GM21576 (cell line): ENCODE measurements around the gene NUDT9.
"Not testable (repeated sequence)": the region's sequence is repeated elsewhere in the genome, so short reads cannot be mapped to it uniquely, and the experiment has no call there.

Source experiments
- ATAC-seq: cut with Tn5 transposase; IDR thresholded peaks from one replicate; pipeline ENCODE4 v1.9.1; 2021; ENCODE audit warnings: mild to moderate bottlenecking, moderate library complexity; ENCODE audit not compliant: unreplicated experiment

The NUDT9 gene

DNA sequence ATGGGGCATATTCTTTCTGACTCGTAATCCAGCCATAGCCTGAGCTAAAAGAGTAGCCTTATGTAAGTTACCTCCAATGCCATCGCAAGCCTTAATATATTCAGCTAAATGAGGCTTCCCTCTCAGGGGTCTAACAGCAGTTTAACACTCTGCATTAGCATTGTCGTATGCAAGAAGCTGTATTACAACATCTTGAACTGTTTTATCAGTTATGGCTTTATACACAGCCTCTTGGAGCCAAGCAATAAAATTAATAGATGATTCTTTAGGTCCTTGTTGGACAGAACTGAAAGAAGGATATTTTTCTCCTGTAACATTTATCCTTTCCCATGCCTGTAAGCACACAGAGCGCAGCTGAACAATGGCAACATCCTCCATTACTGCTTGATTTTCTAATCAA lies 15.5 kb upstream of the NUDT9 start:
- not testable (repeated sequence) for ATAC-seq

DNA sequence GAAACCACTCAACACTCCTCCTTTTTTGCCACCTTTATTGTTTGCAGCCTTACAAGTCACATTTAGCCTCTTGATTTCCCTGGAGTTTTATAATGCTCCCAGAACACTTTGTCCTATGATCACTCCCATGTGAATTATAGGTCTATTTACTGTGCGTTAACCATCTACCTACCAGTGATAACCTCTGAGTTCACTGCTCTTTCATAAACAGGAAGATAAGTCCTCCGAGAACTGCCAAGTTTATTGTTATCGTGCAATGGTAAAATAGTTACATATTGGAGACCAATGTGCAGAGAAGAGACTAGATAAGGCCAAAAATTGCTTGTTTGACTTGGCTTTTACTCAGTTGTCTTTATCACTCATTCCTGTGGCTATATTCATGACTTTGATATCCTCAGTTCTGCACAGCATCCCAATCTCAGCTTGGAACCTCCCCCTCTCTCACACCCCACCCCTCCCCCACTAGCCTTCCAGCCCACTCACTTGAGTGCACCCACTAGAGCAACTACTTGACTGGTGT lies 12.9 kb upstream of the NUDT9 start:
- no peak for ATAC-seq

GRCh38 chr4:87410157-87410556 lies 12.2 kb upstream of the NUDT9 start:
- no peak for ATAC-seq

DNA sequence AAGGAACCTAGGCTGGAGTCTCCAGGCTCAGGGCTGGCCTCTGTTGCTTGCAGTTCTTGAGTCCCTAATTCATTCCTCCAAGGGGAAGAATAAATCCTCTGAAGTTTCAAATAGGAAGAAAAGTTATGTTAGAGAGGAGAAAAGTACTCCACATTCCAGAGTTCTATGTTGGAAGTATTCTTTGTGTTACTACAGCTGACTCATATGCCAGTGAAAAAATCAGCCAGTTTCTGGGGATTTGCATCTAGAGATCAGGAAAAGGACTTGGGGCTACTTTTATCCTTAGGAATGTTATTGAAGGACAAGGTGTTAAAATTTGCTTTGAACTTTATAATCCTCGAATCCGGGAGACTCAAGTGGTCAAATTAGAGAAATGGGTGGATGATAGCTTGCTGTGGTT lies 11.7 kb upstream of the NUDT9 start:
- no peak for ATAC-seq

DNA sequence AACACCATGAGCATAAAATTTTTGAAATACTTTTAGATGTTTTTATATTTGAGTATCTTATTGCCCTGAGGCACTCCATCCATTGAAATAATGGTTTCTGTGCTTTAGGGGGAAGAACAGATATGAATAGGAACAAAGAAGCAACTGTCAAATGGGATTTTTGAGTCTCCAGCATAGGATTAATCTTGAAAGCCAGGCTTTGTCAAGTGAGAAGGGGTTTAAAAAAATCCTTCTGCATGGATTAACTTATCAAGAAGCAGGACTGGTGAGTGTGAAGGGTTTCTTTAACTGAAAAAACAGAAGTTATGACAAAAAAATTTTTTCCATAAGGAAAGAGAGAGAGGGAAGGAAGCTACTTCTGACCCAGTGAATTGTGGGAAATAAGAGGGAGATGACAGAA lies 7.6 kb upstream of the NUDT9 start:
- no peak for ATAC-seq

- ATAC-seq, result no peak
These were observed 5.4 kb upstream of the NUDT9 start for GRCh38 chr4:87416965-87417364.

DNA sequence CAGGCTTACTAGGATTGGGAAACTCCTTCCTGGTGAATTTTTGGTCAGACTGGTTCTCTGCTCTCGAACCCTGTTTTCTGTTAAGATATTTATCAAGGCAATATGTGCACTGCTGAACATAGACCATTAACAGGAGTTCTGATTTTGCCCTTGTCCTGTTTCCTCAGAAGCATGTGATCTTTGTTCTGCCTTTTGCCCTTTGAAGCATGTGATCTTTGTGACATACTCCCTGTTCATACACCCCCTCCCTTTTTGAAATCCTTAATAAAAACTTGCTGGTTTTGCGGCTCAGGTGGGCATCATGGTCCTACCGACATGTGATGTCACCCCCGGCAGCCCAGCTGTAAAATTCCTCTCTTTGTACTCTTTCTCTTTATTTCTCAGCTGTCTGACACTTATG lies 4.0 kb upstream of the NUDT9 start:
- ATAC-seq, result not testable (repeated sequence)

GRCh38 chr4:87419578-87420249 lies 2.7 kb upstream of the NUDT9 start:
- no peak for ATAC-seq

DNA sequence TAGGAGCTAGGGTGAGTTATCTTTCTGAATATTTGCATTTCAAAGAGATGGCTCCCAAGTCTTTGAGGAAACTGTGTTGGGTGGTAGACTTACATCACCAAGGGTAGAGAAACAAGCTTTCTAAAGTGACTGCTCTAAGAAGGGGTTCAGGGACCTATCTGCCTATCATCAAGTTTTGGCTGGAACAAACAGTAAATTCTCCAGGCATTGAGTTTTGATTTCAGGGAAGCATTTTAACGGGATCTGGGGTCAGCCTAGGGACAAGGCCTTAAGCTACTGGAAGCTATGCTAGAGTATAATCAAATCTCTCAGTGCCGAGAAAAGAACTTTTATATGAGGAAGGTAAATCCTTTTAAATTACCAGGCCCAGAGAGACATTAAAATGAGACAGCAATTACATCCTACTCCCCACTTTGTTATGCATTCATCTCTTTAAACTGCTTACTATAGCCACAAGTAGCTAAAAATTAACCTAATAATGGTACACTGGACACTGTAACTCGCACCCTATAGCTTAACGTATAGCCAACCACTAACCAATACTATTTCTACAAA lies 2.0 kb upstream of the NUDT9 start:
- ATAC-seq, result no peak

GRCh38 chr4:87423317-87424098 lies 1.1 kb downstream of the NUDT9 start:
- no peak for ATAC-seq

- ATAC-seq, result not testable (repeated sequence)
These were observed 1.7 kb downstream of the NUDT9 start for GRCh38 chr4:87424099-87424543.

- no peak for ATAC-seq
These were observed 3.3 kb downstream of the NUDT9 start for GRCh38 chr4:87425711-87426110.

DNA sequence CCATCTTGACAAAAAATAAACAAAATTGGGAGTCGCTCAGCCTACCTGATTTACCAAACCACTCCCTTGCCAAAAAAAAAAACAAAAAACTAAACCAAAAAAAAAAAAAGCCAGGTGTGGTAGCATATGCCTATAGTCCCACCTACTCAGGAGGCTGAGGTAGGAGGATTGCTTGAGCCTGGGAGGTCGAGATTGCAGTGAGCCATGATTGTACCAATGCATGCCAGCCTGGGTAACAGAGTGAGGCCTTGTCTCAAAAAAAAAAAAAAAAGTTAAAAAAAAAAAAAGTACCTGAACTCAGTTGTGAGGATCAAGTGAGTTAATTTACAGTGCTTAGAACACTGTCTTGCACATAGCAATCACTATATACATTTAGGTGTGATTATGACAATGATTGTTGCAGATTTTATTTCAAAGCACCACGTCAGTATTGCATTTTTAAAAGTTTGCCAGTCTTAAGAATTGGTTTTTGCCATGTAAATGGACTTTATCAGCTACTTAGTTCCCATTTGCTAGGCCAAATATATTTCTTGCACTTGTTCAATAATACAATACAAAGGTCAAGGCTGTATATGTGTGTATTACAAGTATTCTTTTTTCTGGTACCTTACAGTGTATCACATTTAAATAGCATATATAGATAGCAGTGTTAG lies 4.6 kb downstream of the NUDT9 start:
- ATAC-seq, result no peak

DNA sequence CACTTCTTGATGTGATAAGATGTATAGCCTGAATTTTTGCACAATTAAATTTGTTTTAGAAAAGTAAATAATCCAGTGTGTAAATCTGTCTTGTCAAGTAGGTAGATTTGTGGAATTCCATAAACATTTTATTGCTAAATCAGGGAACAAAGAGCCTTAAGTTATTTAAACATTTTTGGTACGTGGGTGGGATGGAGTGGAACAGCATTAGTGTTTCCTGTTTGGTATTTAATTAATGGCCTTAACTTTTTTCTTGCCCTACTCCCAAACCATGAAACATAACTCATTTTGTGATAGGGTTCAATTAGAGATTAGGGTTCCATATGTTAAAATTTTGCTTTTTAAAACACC lies 5.1 kb downstream of the NUDT9 start:
- no peak for ATAC-seq

- no peak for ATAC-seq
These were observed 6.6 kb downstream of the NUDT9 start for GRCh38 chr4:87428979-87429378.

DNA sequence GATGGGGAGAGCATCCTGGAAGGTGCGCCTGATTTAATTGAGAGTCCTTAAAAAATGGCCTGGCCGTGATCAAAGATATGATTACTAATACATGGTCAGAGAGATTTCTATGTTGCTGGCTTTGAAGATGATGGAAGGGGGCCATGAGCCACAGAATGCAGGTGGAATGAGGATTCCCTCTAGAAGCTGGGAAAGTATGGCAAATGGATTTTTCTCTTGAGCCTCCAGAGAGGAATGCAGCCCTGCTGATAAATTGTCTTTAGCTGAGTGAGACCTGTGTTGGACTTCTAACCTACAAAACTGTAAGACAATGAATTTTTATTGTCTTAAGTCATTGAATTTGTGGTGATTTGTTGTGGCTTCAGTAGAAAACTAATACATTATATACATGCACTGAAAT lies 7.7 kb downstream of the NUDT9 start:
- no peak for ATAC-seq

DNA sequence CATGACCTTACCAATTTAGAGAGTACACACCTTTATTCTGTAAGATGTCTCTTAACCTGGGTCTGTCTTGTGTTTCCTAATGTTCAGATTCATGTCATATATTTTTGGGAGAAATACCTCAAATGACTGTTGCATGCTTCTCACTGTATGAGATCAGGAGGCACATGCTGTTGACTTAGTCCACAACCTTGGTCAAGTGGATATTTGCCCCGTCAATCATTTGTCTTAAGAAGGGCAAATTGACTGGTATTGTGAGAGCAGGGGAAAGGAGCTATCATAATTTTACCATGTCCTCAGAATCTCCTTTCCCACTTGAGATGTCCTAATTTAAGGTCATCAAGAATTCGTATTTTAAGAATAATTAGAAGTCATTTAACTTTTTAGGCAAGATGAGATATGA lies 11.0 kb downstream of the NUDT9 start:
- ATAC-seq, result no peak

DNA sequence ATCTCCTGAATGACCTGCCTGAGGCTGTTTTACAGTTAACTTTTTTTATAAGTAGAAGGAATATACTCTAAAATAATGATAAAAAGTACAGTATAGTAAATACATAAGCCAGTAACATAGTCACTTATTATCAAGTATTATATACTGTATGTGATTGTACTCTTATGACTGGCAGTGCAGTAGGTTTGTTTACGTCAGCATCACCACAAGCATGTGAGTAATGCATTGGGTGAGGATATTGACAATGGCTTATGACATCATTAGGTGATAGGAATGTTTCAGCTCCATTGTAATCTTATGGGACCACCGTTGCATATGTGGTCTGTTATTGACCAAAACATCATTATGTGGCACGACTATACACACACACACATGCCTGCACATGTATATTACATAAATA lies 20.5 kb downstream of the NUDT9 start:
- no peak for ATAC-seq

GRCh38 chr4:87444741-87445140 lies 22.4 kb downstream of the NUDT9 start:
- ATAC-seq, result no peak

DNA sequence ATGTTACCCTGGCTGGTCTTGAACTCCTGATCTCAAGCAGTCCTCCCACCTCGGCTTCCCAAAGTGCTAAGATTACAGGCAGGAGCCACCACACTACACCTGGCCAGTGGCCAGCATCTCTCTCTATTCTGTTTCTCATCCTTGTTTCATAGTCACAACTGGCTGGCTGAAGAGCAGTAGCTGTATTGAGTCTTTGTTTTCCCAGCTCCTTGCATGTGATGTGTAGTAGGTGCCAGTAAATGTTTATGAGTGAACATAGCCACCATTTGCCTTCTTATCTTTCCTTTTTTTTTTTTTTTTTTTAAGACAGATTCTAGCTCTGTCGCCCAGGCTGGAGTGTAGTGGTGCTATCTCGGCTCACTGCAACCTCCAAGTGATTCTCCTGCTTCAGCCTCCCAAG lies 23.6 kb downstream of the NUDT9 start:
- ATAC-seq, result no peak

DNA sequence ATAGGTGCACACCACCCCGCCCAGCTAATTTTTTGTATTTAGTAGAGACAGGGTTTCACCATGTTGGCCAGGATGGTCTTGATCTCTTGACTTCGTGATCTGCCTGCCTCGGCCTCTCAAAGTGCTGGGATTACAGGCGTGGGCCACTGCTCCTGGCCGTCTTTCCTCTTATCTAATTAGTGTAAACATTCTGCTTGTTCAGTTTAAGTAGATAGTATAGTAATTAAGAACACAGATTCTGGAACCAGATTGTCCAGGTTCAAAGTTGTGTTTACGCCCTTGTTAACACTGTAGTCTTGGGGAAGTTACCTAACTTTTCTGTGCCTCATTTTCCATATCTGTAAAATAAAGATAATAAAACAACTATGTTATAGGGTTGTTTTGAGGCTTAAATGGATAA lies 24.0 kb downstream of the NUDT9 start:
- not testable (repeated sequence) for ATAC-seq

DNA sequence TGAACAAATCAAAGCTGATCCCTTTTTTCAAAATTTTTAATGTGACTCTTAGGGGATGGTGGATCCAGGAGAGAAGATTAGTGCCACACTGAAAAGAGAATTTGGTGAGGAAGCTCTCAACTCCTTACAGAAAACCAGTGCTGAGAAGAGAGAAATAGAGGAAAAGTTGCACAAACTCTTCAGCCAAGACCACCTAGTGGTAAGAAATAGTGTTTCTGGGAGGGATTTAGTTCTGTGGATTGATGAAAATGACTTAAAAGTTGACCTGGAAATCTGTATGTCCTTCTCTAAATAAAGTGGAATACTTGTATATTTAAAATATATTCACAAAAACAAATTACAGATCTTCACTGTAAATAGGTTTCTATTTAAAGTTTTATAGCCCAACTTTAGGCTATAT lies 29.2 kb downstream of the NUDT9 start:
- no peak for ATAC-seq
